Fibroblast of gingiva (primary cell): Measurements from ENCODE around the gene GPC1.

Experiments used
- DNase-seq: peaks from one replicate; pipeline ENCODE4 v3.0.0-alpha.2; 2011; ENCODE audit warnings: low read depth

Gene GPC1

GRCh38 chr2:240456447-240457222 is 21.2 kb downstream of the GPC1 start:
- DNase-seq, result no peak

GRCh38 chr2:240457223-240458043 is 22.0 kb downstream of the GPC1 start:
- DNase-seq, result no peak

DNA sequence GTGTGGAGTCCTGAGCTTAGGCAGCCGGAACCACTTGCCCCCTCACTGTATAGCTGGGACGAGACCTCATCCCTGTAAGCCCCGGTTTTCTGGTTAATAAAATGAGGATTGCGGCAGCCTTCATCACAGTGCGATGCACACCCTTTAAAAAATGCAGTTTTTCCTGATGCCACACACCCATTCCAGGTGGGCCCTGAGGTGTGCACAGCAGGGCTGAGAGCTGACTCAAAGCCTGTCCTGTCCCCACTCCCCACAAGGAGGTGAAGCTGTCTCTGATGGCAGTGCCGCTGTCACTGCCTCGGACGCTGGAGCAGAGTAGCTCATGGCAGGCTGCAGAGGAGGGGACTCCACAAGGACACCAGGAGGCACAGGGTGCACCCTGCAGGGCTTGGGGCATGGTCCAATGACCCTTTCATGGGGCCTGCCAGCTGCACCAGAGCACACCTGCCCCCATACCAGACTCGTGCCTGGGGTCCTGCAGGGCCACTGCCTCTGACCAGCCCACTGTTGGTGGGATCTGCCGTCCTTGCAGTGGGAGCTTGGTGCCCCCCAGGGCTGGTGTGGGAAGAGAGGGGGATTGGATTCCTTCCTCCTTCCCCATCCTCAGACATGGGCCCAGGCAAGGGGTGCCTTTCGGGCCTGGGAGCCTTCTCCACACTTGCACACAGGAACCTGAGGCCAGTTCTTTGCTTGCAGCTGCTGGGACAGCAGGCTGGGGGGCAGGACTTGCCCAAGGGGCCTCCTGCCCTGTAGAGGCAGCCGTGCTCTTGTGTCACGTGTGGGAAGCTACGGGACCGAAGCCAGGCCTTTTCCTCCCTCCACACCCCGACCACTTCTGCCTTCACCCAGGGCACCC is 22.8 kb downstream of the GPC1 start:
- DNase-seq, result no peak

GRCh38 chr2:240458900-240459391 is 23.5 kb downstream of the GPC1 start:
- DNase-seq, result no peak

- DNase-seq, result no peak
Observed at GRCh38 chr2:240459401-240460252, 24.2 kb downstream of the GPC1 start.

DNA sequence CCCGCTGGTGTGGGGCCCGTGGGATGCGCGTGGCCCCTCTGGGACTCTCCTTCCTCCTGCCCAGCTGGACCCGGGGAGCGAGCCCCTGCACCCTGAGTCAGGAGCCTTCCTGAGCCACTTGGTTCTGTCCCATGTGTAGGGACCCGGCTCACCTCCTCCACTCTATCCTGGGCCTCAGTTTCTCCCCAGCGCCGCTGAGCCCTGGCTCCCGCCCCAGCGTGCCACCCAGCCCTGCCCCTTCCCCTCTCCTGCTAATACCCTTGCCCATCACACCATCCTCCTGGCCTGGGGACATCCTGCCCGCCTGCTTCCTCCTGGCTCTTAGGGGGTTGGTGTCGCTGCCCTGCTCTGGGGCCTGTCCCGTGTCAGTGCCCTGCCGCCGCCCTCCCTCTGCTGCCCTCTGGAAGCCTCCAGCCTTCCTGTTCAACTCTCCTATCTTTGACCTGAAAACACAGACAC is 24.8 kb downstream of the GPC1 start:
- no peak for DNase-seq

DNA sequence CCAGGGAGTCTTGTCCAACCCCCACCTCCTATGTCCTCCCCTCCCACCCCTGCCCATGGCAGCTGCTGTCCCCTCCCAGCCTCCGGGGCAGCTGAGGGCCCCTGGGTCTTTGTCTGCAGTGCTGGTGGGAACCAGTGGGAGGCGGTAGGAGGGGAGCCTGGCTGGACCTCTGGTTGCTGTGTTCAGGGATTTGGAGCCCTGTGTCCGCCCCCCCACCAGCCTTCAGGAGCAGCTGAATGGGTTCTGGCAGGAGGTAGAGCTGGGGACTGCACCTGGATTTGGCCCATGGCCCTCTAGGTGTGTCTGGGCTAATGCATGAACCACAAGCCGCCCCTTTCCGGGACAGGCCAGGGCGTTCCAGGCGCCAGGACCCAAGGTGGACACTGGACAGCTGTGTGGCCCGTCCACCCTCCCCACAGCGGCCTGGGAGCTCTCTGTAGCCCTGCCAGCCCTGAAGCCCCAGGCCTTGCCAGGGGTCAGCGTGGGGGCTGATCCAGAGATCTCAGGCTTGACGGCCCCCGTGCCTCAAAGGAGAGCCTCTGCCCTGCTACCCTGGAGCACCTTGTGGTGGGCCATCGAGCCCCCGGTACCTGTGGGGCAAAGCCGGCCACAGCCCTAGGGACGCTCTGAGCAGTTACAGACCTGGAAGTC is 25.4 kb downstream of the GPC1 start:
- no peak for DNase-seq

DNA sequence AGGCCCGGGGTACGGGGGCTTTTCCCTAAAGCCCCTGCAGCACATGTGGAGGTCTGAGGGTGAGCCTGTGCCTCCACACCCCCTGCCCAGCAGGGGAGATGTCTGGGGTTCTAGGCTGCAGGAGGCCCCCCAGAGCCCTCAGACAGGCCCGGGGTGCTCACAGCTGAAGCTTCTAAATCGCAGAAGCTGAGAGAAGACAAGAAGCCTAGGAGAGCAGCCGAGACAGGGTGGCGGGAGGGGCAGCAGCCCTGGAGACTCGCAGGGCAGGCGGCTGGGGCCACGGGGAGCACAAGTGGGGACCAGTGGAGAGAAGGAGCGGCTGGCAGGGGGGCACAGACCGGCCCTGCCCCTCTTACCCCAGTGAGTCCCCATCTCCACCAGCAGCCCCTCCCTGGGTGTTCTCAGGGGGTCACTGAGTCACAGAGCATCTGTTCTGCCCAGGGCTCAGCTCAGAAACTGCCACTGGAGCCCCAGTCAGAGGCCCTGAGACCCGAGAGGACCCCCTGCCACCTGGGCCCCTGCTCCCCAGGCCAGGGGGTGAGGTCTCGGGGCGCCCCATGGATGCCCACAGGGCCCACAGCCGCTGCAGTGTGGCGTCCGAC is 26.1 kb downstream of the GPC1 start:
- no peak for DNase-seq

DNA sequence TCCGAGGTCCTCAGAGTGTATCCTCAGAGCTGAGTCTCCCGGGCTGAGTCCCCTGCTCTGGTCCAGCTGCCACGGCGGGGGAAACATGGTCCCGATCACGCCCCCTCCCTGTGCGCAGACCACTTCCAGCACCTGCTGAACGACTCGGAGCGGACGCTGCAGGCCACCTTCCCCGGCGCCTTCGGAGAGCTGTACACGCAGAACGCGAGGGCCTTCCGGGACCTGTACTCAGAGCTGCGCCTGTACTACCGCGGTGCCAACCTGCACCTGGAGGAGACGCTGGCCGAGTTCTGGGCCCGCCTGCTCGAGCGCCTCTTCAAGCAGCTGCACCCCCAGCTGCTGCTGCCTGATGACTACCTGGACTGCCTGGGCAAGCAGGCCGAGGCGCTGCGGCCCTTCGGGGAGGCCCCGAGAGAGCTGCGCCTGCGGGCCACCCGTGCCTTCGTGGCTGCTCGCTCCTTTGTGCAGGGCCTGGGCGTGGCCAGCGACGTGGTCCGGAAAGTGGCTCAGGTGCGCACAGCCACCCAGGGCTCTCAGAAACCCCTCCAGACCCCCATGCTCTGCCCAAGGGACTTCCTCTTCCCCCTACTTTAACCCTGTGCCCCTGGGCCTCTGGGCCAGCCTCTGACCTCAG is 26.7 kb downstream of the GPC1 start:
- DNase-seq, result no peak

GRCh38 chr2:240462707-240463273 is 27.3 kb downstream of the GPC1 start:
- no peak for DNase-seq

- DNase-seq, result no peak
Observed at GRCh38 chr2:240463274-240463865, 27.9 kb downstream of the GPC1 start.

GRCh38 chr2:240463866-240464481 is 28.5 kb downstream of the GPC1 start:
- DNase-seq, result no peak

DNA sequence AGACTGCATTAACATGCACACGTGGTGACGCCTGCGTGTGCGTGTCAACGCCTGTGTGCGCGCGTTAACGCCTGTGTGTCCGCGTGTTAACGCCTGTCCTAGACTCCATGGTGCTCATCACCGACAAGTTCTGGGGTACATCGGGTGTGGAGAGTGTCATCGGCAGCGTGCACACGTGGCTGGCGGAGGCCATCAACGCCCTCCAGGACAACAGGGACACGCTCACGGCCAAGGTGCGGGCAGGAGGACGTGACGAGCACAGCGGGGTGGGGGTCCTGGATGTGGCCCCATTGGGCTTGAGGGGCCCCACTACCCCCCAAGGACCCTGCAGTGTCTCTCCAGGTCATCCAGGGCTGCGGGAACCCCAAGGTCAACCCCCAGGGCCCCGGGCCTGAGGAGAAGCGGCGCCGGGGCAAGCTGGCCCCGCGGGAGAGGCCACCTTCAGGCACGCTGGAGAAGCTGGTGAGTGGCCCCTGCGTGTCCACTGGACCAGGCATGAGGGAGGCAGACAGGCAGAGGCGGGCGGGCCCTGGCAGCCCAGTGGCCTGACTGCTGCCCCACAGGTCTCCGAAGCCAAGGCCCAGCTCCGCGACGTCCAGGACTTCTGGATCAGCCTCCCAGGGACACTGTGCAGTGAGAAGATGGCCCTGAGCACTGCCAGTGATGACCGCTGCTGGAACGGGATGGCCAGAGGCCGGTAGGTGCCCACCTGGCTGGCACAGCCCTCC is 29.2 kb downstream of the GPC1 start:
- DNase-seq, result no peak

GRCh38 chr2:240465268-240465764 is 29.9 kb downstream of the GPC1 start:
- no peak for DNase-seq

GRCh38 chr2:240465765-240466578 is 30.5 kb downstream of the GPC1 start:
- no peak for DNase-seq

DNA sequence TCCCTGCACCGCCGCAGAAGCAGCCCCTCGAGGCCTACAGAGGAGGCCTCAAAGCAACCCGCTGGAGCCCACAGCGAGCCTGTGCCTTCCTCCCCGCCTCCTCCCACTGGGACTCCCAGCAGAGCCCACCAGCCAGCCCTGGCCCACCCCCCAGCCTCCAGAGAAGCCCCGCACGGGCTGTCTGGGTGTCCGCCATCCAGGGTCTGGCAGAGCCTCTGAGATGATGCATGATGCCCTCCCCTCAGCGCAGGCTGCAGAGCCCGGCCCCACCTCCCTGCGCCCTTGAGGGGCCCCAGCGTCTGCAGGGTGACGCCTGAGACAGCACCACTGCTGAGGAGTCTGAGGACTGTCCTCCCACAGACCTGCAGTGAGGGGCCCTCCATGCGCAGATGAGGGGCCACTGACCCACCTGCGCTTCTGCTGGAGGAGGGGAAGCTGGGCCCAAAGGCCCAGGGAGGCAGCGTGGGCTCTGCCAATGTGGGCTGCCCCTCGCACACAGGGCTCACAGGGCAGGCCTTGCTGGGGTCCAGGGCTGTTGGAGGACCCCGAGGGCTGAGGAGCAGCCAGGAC is 31.2 kb downstream of the GPC1 start:
- DNase-seq, result no peak
